Hypothalamus (tissue), 51 donors: Measurements from ENCODE around the gene MACROD2.

Experiments
- DNase-seq, 51 donors: peaks; one replicate each; lab custom pipeline; 2025; lab: John Stamatoyannopoulos, UW

MACROD2 gene

DNA sequence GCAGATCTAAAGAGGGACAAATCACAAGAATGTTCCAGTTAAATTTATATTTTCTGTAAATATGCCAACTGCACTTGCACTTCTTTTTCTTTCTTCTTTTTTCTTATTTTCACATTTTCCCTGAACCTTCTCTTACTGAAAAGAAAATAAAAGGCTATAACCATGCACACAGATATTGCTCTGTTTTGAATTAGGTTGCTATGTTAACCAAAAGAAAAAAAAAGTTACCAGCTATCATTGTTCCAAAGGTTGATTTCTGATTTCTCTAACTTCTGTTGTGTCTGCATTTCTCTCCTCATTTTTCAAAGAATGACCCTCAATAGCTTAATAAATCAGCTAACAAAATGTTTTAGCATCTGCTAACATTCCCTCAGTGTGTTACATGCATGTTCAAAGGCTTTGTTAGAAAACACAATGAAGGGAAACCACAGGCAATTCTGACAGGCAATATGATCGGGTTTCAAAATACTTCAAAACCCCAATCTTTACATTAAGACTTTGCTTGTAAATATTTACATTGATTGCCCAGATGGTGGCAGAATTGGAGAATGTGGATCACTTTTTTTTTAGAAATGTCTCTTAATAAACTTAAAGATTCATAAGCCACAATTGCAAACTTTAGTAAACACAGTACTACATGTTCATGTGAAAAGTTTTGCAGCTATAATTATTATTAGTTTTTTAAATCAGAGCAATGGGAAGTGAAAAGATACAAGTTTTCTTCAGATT lies 1270.4 kb downstream of the MACROD2 start:
- DNase-seq: no peak

DNA sequence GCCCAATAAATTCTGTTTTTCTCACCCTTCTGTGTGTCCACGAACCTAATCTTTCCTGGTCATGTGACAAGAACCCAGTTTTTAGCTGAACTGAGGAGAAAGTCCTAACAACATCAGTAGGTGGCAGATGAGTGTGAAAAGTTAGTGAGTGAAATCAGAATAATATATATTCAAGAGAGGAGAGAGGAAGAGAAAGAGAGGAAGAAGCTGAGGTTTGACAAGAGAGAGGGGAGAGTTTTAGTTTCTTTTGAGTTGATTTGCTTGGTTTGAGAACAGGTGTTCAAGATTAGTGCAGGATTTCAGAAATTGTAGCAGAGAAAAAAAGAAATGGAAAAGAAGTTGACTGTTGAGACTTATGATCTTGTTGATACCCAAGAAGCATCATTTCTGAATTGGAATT lies 1272.6 kb downstream of the MACROD2 start:
- no peak for DNase-seq

DNA sequence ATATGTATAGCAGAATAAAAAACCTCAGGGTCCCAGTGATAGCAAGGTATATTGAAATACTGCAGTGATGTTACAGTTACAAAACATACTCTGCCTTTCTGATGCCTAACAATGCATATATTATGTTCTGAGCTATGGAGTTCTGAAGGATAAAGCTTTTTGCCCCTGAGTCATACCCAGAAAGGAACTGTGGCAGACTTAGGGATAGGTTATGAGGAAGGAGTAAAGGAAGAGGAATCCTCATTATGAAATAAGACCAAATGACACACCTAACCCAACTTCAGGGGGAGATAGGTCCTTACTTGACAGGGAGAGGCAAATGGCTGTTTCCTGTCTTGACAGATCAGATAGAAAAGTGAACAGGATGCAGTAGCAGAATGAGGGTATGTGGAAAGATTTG lies 1282.7 kb downstream of the MACROD2 start:
- no peak for DNase-seq

DNA sequence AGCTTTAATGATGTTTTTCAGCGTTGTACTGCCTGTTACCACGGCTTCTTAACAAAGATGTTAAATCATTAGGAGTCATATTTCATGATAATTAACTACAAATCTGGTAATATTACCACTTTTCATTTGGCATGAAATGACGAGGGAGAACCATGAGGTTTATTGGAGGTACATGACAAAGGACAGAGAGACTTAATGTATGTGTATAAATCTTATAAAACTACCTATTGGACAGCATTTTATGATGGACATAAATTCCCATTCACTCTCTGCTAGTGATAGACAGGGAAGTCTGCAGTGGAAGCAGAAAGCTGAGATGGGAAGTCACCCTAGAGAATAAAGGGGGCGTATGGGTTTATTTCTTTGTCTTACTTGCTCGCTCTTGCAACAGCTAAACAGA lies 1292.0 kb downstream of the MACROD2 start:
- DNase-seq: no peak

DNA sequence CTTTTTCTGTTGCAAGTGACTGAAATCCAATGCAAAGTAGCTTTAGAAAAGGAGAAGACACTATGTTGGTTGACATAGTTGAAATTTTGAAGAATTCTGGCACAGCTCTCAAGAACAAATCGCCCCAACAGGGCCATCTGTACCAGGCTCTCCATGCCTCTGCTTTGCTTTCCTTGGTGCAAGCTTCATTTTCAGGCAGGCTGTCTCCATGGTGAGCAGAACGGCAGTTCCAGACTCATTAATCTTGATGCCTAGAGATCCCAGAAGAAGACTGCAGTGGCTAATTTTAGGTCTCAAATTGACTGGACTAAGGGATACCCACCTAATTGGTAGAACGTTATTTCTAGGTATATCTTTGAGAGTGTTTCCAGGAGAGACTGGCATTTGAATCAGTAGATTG lies 1292.8 kb downstream of the MACROD2 start:
- DNase-seq: no peak

DNA sequence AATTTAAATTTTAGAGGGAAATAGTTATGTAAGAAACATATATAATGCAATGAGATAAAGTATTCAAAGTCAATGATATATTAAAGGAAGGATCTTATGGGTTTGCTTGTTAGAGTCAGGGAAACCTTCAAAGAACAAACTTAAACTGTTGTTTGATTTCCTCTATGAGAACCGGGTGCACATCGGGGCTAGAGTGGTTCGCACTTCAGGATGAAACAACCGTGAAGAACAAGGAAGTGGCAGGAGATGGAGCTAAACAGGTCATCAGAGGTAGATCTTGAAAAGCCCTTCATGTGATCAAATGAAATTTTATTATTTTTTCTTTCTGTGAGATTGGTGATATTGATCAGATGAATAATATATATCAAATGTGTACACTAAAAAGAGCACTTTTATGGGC lies 1294.0 kb downstream of the MACROD2 start:
- DNase-seq: no peak

DNA sequence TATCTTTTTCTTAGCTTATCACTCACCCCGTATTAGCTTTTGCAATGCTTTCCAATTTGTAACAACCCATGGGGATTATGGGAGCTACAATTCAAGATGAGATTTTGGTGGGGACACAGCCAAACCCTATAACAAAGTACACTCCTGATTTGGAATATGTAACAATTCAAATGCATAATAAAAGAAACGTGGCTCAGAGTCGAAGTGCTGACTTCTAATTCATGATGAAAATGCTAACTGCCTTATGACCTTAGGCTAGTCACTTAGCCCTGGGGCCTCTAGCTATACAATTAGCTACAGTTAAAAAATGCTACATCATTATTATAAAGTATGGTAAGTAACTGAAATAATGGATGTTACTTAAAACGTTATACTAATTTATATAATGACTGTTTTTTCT lies 1297.1 kb downstream of the MACROD2 start:
- no peak for DNase-seq

DNA sequence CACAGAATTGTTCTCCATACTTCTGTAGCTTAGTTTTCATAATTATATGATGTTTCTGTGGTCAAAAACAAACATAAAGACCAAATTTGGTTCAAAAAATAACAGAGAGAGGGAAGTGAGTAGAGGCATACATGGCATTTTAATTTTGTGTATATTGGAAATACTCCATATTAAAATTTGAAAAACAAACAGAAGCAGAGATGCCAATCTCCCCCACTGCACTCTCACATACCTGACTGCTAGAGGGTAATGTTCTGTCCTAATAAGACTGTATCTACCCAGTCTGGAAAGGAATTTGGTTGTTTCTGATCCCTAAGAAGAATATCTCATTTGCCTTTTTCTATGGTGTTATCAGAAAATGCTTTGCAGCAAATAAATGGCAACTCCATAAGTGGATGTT lies 1301.1 kb downstream of the MACROD2 start:
- no peak for DNase-seq

DNA sequence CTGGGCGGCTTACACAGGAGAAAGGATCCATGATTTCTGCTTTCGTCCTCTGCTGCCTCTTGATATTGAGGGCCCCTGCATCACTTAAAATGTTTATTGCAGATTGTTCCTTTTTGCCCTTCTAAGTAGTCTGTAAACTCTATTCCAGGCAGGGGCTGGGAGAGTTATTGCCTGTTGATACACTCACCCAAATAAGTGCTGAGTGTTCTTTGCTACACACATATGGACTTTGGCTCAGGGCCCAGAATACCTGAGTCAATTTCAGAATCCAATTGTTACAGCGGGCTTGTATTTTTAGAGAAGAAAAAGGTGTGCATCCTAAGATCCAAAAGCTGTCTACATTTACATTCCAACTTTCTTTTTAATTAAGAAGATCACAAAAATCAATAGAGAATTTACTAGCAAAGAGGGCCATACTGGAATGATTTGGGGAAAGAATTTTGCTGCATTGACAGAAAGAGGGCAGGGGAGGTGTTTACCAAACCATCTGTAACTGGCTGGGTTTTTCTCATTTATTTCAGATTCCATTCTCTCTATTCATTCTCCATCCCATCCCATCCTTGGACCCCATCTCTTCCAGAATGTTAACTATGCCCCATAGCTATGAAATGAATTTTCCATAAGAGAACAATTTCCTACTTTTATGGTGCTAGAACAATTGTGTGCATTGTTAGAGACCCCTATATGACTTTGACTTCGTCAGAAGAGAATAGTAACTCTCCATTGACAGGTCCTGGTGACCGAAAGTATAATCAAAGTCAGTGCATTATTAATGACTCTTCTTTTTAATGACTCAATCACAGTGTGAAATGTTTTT lies 1302.0 kb downstream of the MACROD2 start:
- no peak for DNase-seq

DNA sequence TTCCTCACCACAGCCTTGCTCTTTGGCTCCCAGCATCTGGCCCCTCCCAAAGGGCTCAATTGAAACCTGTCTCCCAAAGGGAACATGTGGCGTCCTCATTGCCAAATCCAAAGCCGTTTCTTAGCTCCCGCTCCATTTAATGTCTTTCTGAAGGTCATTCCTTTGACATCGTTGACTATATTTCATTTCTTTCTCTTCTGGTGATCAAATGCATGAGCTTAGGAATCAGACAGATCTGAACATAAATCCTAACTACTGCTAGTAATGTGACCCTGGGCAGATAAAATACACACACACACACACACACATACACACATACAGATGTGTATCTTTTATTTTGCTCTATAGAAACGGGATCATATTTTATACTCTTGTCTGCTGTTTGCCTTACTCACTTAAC lies 1306.8 kb downstream of the MACROD2 start:
- no peak for DNase-seq

DNA sequence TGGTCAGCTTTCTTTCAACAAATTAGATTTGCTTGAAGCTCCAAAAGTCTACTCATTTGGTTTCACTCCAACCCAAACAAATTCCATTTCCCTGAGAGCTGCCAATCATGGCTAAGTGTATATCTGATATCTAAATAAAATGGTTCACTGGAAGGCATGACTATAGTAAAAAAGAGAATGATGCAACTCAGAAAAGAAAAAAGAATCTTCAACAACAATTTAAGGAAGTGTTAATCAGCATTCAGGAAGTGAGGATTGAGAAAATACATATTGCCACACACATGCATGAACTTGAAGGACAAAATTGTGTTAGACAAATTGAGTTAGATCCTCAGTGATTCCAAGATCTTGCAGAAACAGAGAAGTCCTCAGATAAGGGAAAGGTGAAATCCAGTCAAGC lies 1315.0 kb downstream of the MACROD2 start:
- DNase-seq: no peak

DNA sequence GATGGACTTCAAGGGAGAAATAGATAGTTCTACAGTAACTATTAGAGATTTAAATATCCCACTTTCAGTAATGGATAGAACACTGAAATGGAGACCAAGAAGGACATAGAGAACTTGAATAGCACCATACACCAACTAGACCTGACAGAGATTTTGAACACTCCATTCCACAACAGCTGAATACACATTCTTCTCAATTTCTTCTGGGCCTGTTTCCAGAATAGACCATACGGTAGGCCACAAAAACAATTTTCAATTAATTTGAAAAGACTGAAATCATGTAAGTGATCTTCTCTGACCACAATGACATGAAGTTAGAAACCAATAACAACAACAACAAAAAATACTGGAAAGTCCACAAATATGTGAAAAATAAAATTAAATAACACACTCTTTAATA lies 1321.2 kb downstream of the MACROD2 start:
- no peak for DNase-seq

DNA sequence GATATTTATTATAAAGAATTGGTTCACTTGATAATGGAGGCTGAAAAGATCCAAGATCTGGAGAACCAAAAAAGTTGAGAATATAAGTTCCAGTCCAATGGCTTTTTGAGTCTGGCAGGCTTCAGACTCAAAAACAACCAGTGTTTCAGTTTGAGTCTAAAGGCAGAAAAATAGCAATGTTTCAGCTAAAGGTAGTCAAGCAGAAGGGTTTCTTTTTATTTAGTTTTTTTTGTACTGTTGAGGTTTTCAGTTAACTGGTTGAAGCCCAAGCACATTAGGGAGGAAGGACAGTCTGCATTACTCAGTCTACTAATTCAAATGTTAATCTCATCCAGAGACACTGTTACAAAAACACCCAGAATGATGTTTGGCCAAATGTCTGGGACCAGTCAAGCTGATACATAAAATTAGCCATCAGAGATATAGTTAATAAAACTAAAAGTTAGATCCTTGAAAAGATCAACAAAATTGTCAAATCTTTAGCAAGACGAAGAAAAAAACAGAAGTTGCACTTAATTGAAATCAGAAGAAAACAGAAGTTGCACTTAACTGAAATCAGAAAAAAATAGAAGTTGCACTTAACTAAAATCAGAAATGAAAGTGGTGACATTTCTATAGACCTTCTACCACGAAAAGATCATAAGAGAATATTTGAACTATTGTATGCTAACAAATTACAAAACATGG lies 1322.4 kb downstream of the MACROD2 start:
- no peak for DNase-seq

DNA sequence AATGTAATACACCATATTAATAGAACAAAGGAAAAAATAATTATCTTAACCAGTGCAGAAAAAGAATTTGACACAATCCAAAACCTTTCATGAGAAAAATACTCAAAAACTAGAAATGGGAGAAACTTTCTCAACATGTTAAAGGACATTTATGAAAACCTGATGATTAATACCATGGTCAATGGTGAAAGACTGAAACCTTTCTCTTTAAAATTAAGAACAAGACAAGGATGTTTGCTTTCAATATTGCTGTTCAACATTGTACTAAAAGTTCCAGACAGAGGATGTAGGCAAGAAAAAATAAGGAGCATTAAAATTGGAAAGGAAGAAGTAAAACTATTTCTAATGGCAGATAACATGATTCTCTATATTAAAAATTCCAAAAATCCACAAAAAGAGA lies 1323.4 kb downstream of the MACROD2 start:
- DNase-seq: no peak

DNA sequence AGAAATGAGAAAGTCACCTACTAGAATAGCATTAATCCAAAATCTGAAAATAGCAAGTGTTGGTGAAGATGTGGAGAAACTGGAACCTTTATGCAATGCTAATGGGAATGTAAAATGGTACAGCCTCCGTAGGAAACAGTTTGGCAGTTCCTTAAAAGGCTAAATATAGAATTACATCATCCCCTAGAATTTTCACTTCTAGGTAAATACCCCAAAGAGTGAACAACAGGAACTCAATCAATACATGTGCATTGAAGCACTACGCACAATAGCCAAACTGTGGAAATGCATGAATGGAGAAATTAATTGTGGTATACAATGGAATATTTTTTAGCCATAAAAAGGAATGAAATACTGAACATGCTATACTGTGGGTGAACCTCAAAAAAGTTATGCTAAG lies 1324.1 kb downstream of the MACROD2 start:
- no peak for DNase-seq

DNA sequence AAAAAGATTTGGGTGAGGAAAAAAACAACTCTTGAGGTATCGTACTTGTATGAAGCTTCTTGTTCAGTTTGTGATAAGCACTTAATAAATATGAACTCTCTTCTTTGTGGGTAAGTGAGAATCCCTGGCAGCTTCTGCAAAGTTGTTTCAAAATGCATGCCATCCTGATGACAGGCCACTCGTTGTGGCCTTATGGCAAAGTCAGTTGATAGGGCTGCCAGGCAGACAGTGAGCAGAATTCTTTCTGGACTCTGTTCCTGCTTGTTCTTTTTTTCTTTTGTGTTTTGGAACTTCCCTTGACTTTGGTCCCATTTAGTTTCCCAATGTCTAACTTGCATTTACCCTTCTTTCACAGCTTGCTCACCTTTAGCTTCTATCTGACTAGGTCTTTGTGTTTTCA lies 1325.6 kb downstream of the MACROD2 start:
- DNase-seq: no peak

DNA sequence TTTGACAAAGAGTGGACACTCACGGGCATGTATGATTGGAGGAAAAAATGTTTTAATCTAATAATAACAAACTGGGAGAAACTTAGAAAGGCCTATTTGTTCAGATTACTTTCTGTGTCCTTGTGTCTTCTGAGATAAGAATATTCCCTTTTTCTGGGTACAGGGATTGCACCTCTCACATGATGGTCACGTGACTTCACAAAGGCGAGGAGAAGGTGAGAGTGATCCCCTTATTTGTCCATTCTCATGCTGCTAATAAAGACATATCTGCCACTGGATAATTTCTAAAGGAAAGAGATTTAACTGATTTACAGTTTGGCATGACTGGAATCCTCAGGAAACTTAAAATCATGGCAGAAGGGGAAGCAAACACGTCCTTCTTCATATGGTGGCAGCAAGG lies 1331.8 kb downstream of the MACROD2 start:
- no peak for DNase-seq

DNA sequence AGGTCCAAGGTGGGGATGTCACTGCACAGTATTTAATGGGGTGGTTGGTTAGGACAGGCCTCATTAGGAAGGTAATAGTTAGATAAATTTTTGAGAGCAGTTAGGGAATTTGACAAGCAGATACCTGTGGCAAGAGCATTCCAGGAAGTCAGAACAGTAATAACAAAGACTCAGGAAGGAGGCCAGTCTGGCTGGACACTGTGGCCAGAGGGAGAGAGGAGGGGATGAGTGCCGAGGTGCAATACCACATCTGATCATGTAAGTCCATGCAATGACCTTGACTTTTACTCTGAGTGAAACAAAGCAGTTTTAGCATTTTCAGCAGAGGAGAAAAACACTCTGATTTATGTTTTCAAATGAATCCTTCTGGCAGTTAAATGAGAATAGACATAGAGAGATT lies 1332.8 kb downstream of the MACROD2 start:
- DNase-seq: no peak

DNA sequence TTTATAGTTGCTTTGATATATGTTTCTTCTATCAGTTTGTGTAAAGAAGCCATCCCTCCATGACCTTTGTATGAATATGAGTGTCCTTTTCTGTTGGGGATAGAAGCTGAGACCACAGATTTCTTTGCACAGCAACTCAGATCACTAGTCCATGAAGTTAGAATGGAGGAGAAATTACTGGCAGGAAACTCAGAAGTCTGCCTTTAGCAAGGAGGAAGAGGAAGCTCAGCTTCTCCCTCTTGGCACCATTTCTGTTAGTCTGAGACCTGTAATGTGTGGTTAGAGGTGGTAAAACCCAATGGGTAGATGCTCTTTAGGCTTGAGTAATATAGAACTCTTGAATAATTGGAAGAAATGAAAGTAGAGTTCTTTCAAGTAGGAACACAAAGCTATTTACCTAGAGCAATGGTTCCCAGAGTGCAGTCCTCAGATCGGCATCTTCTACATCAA lies 1337.4 kb downstream of the MACROD2 start:
- no peak for DNase-seq

DNA sequence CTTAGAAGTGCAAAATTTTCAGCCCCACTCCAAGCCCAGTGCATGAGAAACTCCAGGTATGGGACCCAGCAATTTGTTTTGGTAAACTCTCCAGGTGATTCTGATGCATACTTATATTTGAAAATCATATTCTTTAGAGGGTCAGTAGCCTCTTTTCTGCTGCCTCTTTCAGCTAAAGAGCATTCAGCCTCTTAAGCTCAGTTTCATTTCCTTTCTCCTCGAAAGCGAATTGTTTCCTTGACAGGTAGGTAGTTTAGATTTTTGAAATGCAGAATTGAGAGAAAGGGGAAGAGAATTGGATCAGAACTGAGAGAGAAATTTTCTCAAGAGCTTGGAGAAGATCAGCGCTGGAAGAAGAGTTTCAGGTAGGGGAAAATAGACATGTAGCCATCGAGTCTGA lies 1337.9 kb downstream of the MACROD2 start:
- DNase-seq: no peak

DNA sequence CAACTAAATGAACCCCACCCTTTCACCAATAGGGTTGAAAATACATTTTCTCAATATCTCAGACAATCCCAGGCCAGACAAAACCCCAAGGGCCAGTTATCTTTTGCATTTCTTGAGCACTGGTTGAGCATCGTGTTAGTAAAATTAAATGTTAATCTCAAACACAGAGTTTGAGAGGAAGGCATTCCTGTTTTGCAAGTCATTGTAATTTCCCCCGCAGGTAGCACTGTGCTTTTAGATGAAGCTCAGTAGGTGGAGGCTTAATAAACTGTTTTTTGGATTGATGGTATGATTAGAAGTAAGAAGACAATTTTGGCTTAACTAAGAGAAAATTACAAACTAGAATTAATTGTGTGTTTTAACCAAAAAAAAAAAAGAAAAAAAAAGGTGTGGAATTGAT lies 1340.7 kb downstream of the MACROD2 start:
- DNase-seq: no peak

DNA sequence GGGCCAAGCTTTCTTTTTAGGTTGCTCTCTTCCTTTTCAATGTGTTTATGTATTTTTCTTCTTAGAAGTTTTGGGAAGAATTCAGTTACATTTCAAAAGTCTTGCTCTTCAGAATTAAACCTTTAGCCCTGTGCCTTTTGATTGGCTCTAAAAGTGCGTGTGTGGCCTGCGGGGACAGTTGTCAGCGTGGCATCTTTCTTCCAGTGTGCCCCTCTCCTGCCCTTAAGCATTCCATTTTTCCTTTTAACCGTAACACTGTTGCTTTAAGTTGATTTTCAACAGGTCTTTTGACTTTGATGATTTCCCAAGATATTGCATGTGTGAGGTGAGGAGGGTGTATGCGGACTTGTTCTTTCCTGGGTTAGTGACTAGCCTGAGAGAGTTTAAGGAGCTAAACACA lies 1341.2 kb downstream of the MACROD2 start:
- no peak for DNase-seq
